Transverse colon (tissue), 4 donors: ENCODE data around the gene THADA. TPM values are rescaled to one million over a fixed set of nuclear protein-coding genes. Genes with fewer than 3 reads are reported as not detected.
"Not testable (repeated sequence)": the region's sequence is repeated elsewhere in the genome, so short reads cannot be mapped to it uniquely, and the experiment has no call there.

Experiments
- DNase-seq: peaks from one replicate; pipeline ENCODE4 v3.0.0-alpha.2; 2019
- H3K27ac ChIP-seq, 4 donors: fragments of 200-600 bp; sonication (generic); 2 replicates each; pipeline ENCODE4 v1.5.1; 2016 to 2018; ENCODE audit warnings: inconsistent platforms in 4 of 4
- H3K27me3 ChIP-seq: fragments of 200-600 bp; sonication (generic); 2 replicates; pipeline ENCODE4 v1.5.1; 2017; ENCODE audit warnings: inconsistent platforms
- H3K36me3 ChIP-seq, 4 donors: fragments of 200-600 bp; sonication (generic); 2 replicates each; pipeline ENCODE4 v1.5.1; 2017 to 2019; ENCODE audit warnings: inconsistent platforms in 4 of 4
- H3K4me1 ChIP-seq, 4 donors: fragments of 200-600 bp; sonication (generic); 2 replicates each; pipeline ENCODE4 v1.5.1; 2017 to 2020; ENCODE audit warnings: inconsistent platforms in 4 of 4
- H3K4me3 ChIP-seq, 4 donors: fragments of 200-600 bp; sonication (generic); 1 replicate in 1 of 4; 2 replicates in 3 of 4; pipeline versions ENCODE4 v1.5.1 to v1.6.1; 2017 to 2019; ENCODE audit warnings: inconsistent platforms in 4 of 4
- H3K9me3 ChIP-seq, 2 donors: fragments of 200-600 bp; sonication (generic); 2 replicates each; pipeline ENCODE4 v1.5.1; 2017 to 2019; ENCODE audit warnings: inconsistent platforms in 2 of 2
- CTCF ChIP-seq, 5 experiments: fragments of 200-600 bp in 3 of 5; fragments of 450-650 bp in 2 of 5; sonication (generic) in 3 of 5; IDR thresholded peaks; 1 replicate in 2 of 5; 2 replicates in 3 of 5; pipeline ENCODE4 v1.5.1; 2016 to 2017; ENCODE audit warnings: antibody characterized with exemption in 5 of 5, inconsistent platforms in 3 of 5, mild to moderate bottlenecking in 2 of 5, moderate library complexity in 1 of 5
- EP300 ChIP-seq: sonication (generic); formaldehyde crosslinking; IDR thresholded peaks from one replicate; pipeline ENCODE4 v1.6.1; 2017; ENCODE audit warnings: antibody characterized with exemption, low read depth
- POLR2A ChIP-seq: fragments of 450-650 bp; IDR thresholded peaks from one replicate; pipeline ENCODE4 v1.6.1; 2016; ENCODE audit warnings: antibody characterized with exemption, mild to moderate bottlenecking, moderate library complexity
- POLR2AphosphoS5 ChIP-seq, 3 donors: sonication (generic); formaldehyde crosslinking; IDR thresholded peaks; one replicate each; pipeline ENCODE4 v1.6.1; 2016; ENCODE audit warnings: antibody characterized with exemption in 3 of 3
- WGBS, 2 donors: methylation state at CpG; one replicate each; pipeline ENCODE4 v1.1.5; 2018; ENCODE audit warnings: low coverage in 1 of 2; 5-methylcytosine and 5-hydroxymethylcytosine counted together
- in situ Hi-C, 4 donors: fragments of 200-750 bp; cut with MboI; loops; one replicate each; pipeline versions ENCODE4 v1.15.0 to v1.15.1; 2017; ENCODE audit warnings: low sequenced_read_pairs in 3 of 4, low pct_ligation_motif_present in 1 of 4, low pct_unique_long_range_greater_than_20kb in 1 of 4
- intact Hi-C: fragments of 100-400 bp; cut with DNase I; formaldehyde crosslinking; loops from one replicate; pipeline ENCODE4 v1.15.1; 2023; ENCODE audit warnings: low total_unique reads
- total RNA-seq, 4 donors: library from RNA; depleted of rRNA; stranded (reverse); fragments of >200 nt; gene quantifications; one replicate each; pipeline ENCODE4 v1.1.0, GENCODE V29; 2016

Gene THADA
- total RNA-seq, 4 donors from 2014 or later: 21.7 to 78.6 (median 28.1) TPM

DNA sequence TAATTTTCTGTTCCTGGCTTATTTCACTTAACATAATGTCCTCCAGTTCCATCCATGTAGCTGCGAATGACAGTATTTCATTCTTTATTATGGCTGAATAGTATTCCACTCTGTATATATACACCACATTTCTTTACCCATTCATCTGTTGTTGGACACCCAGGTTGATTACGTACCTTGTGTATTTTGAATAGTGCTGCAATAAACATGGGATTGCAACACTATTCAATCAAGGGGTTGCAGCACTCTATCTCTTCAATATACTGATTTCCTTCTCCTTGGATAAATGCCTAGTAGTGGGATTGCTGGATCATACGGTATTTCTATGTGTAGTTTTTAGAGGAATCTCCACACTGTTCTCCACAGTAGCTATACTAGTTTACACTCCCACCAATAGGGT is 61.3 kb downstream of the THADA start:
- in situ Hi-C loops: no loop called here
- TF ChIP-seq EP300 (no peak), POLR2A (no peak), POLR2AphosphoS5 (IDR thresholded peaks at IDR 0.05) (no peak), CTCF (IDR thresholded peaks at IDR 0.05) (no peak)
- Histone ChIP-seq H3K36me3 (no peaks in the 10 kb centered on the region), H3K27ac (no peak overlapping the region), H3K9me3 (no peaks in the 10 kb centered on the region), H3K27me3 (no peaks in the 10 kb centered on the region), H3K4me3 (no peak overlapping the region), H3K4me1 (peaks cover 0 to 18% (median 5%) of the 10 kb centered on the region in 4 donors)
- 86 to 100% methylated on average over 3 of the region's 3 CpGs for WGBS, 2 donors
- no peak for DNase-seq
- intact Hi-C loops: no loop called here

GRCh38 chr2:43532572-43532971 is 63.3 kb downstream of the THADA start:
- WGBS, 2 donors: 95 to 100% methylated on average over 3 of the region's 3 CpGs
- H3K4me1 ChIP-seq, H3K27me3 ChIP-seq, in situ Hi-C loops, DNase-seq, H3K36me3 ChIP-seq, intact Hi-C loops, H3K9me3 ChIP-seq, H3K27ac ChIP-seq, H3K4me3 ChIP-seq: not testable (repeated sequence)

GRCh38 chr2:43531251-43531650 is 64.6 kb downstream of the THADA start:
- Histone ChIP-seq H3K9me3 (no peaks in the 10 kb centered on the region), H3K4me3 (no peak overlapping the region), H3K27me3 (no peaks in the 10 kb centered on the region), H3K4me1 (peaks cover 0 to 4% (median 0%) of the 10 kb centered on the region in 4 donors), H3K36me3 (no peaks in the 10 kb centered on the region), H3K27ac (peak overlapping the region in 3 of 4 donors; percentile 28 to 44 (median 39))
- intact Hi-C loops (no loop called here), in situ Hi-C loops (no loop called here)
- TF ChIP-seq POLR2AphosphoS5 (IDR thresholded peaks at IDR 0.05) (no peak), CTCF (IDR thresholded peaks at IDR 0.05) (no peak), POLR2A (no peak), EP300 (no peak)
- no peak for DNase-seq
- WGBS, 2 donors: 86 to 93% methylated on average over 3 of the region's 3 CpGs

GRCh38 chr2:43526994-43527393 is 68.8 kb downstream of the THADA start:
- no peak for DNase-seq
- peak; percentile 52 for TF ChIP-seq EP300
- no peak for TF ChIP-seq CTCF (IDR thresholded peaks at IDR 0.05)
- TF ChIP-seq POLR2AphosphoS5 (IDR thresholded peaks at IDR 0.05): peak in 2 of 3 donors; percentile 29 to 59
- TF ChIP-seq POLR2A: no peak
- H3K9me3 ChIP-seq: no peaks in the 10 kb centered on the region
- in situ Hi-C loops (no loop called here), intact Hi-C loops (no loop called here)
- no peaks in the 10 kb centered on the region for H3K36me3 ChIP-seq
- H3K4me3 ChIP-seq: no peak overlapping the region
- H3K27me3 ChIP-seq: no peaks in the 10 kb centered on the region
- H3K4me1 ChIP-seq: peaks cover 0 to 12% (median 0%) of the 10 kb centered on the region in 4 donors
- H3K27ac ChIP-seq: peak overlapping the region; percentile 34 to 75 (median 64)

- Histone ChIP-seq H3K4me3 (no peak overlapping the region), H3K27me3 (no peaks in the 10 kb centered on the region), H3K27ac (peak overlapping the region; percentile 34 to 75 (median 64)), H3K9me3 (no peaks in the 10 kb centered on the region), H3K4me1 (peaks cover 0 to 12% (median 0%) of the 10 kb centered on the region in 4 donors), H3K36me3 (no peaks in the 10 kb centered on the region)
- 100% methylated on average over 1 of the region's 1 CpG; no CpG with 5 or more reads in 1 of the 2 donors for WGBS, 2 donors
- intact Hi-C loops: no loop called here
- DNase-seq: no peak
- in situ Hi-C loops: no loop called here
- TF ChIP-seq EP300: no peak
- no peak for TF ChIP-seq CTCF (IDR thresholded peaks at IDR 0.05)
- TF ChIP-seq POLR2AphosphoS5 (IDR thresholded peaks at IDR 0.05): no peak
- no peak for TF ChIP-seq POLR2A
Measured at GRCh38 chr2:43525506-43525905, 70.3 kb downstream of the THADA start.
